Upper lobe of left lung (tissue), 6 donors: ENCODE results near the gene TAPBP. TPM values are rescaled to one million over a fixed set of nuclear protein-coding genes. Genes with fewer than 3 reads are reported as not detected.
"Not testable (repeated sequence)": the region's sequence is repeated elsewhere in the genome, so short reads cannot be mapped to it uniquely, and the experiment has no call there.

Experiments used
- ATAC-seq, 2 donors: fragments of 200-7000 bp; cut with Tn5 transposase; one replicate each; pipeline ENCODE4 v1.9.1; 2022; ENCODE audit warnings: mild to moderate bottlenecking in 2 of 2, moderate library complexity in 2 of 2; ENCODE audit not compliant: low FRiP score in 2 of 2
- DNase-seq, 2 donors: peaks; one replicate each; pipeline ENCODE4 v3.0.0-alpha.2; 2019 to 2020
- H3K27ac ChIP-seq, 4 donors: fragments of 200-600 bp; sonication (generic); one replicate each; pipeline ENCODE4 v1.5.1; 2016 to 2019
- H3K27me3 ChIP-seq, 4 donors: fragments of 200-600 bp; sonication (generic); one replicate each; pipeline ENCODE4 v1.5.1; 2017 to 2019
- H3K36me3 ChIP-seq, 4 donors: fragments of 200-600 bp; sonication (generic); one replicate each; pipeline ENCODE4 v1.5.1; 2016 to 2019
- H3K4me1 ChIP-seq, 4 donors: fragments of 200-600 bp; sonication (generic); one replicate each; pipeline ENCODE4 v1.5.1; 2018 to 2019
- H3K4me3 ChIP-seq, 4 donors: fragments of 200-600 bp; sonication (generic); one replicate each; pipeline ENCODE4 v1.5.1; 2017 to 2019; ENCODE audit warnings: mild to moderate bottlenecking in 2 of 4, moderate library complexity in 1 of 4
- H3K9me3 ChIP-seq, 4 donors: fragments of 200-600 bp; sonication (generic); one replicate each; pipeline ENCODE4 v1.5.1; 2018 to 2019
- EP300 ChIP-seq, 4 donors: sonication (generic); formaldehyde crosslinking; IDR thresholded peaks; one replicate each; pipeline ENCODE4 v1.5.1; 2017; ENCODE audit warnings: antibody characterized with exemption in 4 of 4, control low read depth in 2 of 4
- POLR2A ChIP-seq, 4 donors: fragments of 450-650 bp; IDR thresholded peaks; one replicate each; pipeline ENCODE4 v1.5.1; 2016 to 2017; ENCODE audit warnings: antibody characterized with exemption in 4 of 4, mild to moderate bottlenecking in 2 of 4
- POLR2AphosphoS5 ChIP-seq, 2 donors: sonication (generic); formaldehyde crosslinking; IDR thresholded peaks; one replicate each; pipeline ENCODE4 v1.5.1; 2017; ENCODE audit warnings: antibody characterized with exemption in 2 of 2
- WGBS, 2 donors: methylation state at CpG; one replicate each; pipeline ENCODE4 v1.1.5; 2017 to 2018; 5-methylcytosine and 5-hydroxymethylcytosine counted together
- total RNA-seq, 6 donors: library from RNA; depleted of rRNA in 4 of 6; stranded (reverse); fragments of >200 nt in 4 of 6; gene quantifications; one replicate each; pipeline versions ENCODE4 v1.1.0 to v1.2.1, GENCODE V29; 2016 to 2021
- TF ChIP-seq, protein P1 (sequence below), 6 experiments: fragments of 450-650 bp in 4 of 6; fragments of 200-600 bp in 2 of 6; sonication (generic) in 2 of 6; IDR thresholded peaks; one replicate each; pipeline ENCODE4 v1.5.1; 2016 to 2019; ENCODE audit warnings: antibody characterized with exemption in 6 of 6
- donor health status: DM: no; HTN: no; CAD: no; lungs with moderate emphysema.
- donor health status: DM: no; HTN: yes; CAD: no; lungs with severe emphysema.

Gene TAPBP
- 100 to 1,000 TPM; 131 to 310 (median 221) TPM for total RNA-seq

DNA sequence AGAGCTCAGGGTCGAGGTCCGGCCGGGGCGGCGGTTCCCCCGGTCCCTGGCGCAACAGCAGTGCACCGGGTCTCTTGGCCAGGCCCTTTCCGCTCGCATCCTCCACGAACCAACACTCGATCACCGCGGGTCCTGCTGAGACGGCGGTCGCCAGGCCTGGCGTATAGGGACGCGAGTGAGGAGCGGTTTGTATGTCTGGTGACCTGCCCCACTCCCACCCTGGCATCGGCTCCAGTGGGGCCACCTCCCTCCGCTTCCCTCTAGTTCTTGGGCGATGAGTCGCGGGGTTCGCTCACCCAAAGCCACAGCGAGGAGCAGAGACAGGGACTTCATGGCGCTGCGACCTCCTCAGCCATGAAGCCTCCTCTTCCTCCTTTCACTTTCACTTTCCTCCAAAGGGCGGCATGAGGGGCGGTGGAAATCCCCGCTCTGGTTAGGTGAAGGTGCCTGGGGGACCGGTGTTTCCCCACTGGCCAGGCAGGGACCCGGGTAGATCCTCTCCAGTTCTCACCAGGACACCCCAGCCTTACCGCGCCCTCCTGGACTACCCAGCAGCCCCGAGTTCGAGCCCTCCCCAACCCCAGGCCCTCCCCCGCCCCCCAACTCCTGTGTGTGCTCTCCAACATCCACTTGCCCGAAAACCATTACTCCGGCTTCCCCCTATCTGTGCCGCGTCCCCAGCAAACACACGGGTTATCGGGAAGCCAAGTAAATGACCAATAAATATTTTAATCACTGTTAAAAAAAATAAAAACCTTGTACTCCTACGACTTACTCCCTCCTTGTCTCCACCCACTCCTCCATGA is at the start of gene TAPBP:
TSS of gene TAPBP (minus strand) at position 370 of the 806 bp plus-strand sequence. CDS start at position 333, 37 bp downstream.
- peak within 1 kb of the TSS; percentile 94 to 99 (median 98) for H3K27ac ChIP-seq
- ATAC-seq (peak; percentile 7 to 51), DNase-seq (peak; percentile 81 to 90)
- H3K9me3 ChIP-seq = no peaks in the 10 kb centered on the region
- peaks cover 44 to 63% (median 52%) of the 10 kb centered on the region in 4 donors for H3K4me1 ChIP-seq
- H3K27me3 ChIP-seq = no peaks in the 10 kb centered on the region
- WGBS, 2 donors = 0% methylated on average over 33 to 45 of the region's 47 CpGs
- peak within 1 kb of the TSS; percentile 71 to 85 (median 81) for H3K4me3 ChIP-seq
- TF ChIP-seq EP300 (IDR thresholded peaks at IDR 0.05) = peak in 1 of 4 donors; percentile 26
- TF ChIP-seq, protein P1, sequence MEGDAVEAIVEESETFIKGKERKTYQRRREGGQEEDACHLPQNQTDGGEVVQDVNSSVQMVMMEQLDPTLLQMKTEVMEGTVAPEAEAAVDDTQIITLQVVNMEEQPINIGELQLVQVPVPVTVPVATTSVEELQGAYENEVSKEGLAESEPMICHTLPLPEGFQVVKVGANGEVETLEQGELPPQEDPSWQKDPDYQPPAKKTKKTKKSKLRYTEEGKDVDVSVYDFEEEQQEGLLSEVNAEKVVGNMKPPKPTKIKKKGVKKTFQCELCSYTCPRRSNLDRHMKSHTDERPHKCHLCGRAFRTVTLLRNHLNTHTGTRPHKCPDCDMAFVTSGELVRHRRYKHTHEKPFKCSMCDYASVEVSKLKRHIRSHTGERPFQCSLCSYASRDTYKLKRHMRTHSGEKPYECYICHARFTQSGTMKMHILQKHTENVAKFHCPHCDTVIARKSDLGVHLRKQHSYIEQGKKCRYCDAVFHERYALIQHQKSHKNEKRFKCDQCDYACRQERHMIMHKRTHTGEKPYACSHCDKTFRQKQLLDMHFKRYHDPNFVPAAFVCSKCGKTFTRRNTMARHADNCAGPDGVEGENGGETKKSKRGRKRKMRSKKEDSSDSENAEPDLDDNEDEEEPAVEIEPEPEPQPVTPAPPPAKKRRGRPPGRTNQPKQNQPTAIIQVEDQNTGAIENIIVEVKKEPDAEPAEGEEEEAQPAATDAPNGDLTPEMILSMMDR (IDR thresholded peaks at IDR 0.05) = no peak
- peak in 3 of 4 donors; percentile 44 to 81 (median 58) for TF ChIP-seq POLR2A (IDR thresholded peaks at IDR 0.05)
- peak; percentile 93 for TF ChIP-seq POLR2AphosphoS5 (IDR thresholded peaks at IDR 0.05)
- H3K36me3 ChIP-seq = peaks cover 0 to 34% (median 19%) of the 10 kb centered on the region in 4 donors

DNA sequence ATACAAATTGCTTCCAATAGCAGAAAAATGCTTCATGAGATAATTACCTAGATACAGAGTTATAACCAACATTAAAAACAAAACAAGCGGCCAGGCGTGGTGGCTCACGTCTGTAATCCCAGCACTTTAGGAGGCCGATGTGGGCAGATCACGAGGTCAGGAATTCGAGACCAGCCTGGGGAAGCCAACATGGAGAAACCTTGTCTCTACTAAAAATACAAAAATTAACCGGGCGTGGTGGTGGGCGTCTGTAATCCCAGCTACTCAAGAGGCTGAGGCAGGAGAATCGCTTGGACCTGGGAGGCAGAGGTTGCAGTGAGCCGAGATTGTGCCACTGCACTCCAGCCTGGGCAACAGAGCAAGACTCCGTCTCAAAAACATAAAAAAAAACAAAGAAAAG is 49.6 kb upstream of the TAPBP start:
- not testable (repeated sequence) for H3K36me3 ChIP-seq, H3K27ac ChIP-seq, H3K27me3 ChIP-seq, ATAC-seq, H3K4me1 ChIP-seq, H3K4me3 ChIP-seq, H3K9me3 ChIP-seq, DNase-seq
- 92 to 93% methylated on average over 12 of the region's 12 CpGs for WGBS, 2 donors

DNA sequence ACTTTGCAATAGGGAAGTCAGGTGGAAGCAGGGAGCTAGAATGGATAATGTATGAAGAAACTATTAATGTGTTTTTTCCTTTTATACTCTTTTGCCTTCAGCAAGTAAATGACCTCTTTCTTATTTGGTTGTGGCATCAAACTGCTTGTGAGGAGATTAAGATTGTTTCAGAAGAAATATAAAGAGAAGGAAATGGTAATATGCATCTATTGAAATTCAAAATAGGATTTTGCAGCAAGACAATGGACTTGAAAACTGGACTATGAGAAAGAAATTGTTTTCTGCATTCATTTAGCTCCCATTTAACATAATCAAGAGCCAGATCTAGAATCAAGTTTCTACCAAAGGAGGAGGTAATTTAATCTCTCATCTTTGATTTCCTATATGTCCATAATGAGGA is 45.5 kb upstream of the TAPBP start:
- TF ChIP-seq, protein P1 (IDR thresholded peaks at IDR 0.05) = no peak
- no peak for TF ChIP-seq POLR2AphosphoS5 (IDR thresholded peaks at IDR 0.05)
- ATAC-seq = no peak

DNA sequence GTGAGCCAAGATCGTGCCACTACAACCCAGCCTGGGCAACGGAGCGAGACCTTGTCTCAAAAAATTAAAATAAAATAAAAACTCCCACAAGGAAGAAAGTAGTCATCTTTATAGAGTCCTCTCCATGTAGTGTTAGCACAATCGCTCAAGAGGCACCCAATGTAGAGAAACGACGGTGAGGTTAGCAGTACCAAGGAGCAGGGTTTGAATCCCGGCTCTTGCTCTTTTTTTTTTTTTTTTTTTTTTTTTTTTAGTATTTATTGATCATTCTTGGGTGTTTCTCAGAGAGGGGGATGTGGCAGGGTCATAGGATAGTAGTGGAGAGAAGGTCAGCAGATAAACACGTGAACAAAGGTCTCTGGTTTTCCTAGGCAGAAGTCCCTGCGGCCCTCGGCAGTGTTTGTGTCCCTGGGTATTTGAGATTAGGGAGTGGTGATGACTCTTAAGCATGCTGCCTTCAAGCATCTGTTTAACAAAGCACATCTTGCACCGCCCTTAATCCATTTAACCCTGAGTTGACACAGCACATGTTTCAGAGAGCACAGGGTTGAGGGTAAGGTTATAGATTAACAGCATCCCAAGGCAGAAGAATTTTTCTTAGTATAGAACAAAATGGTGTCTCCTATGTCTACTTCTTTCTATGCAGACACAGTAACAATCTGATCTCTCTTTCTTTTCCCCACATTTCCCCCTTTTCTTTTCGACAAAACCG is 43.4 kb upstream of the TAPBP start:
- H3K4me3 ChIP-seq, DNase-seq, ATAC-seq, H3K9me3 ChIP-seq, H3K4me1 ChIP-seq, H3K36me3 ChIP-seq, H3K27me3 ChIP-seq, H3K27ac ChIP-seq: not testable (repeated sequence)
- 66 to 86% methylated on average over 13 of the region's 13 CpGs for WGBS, 2 donors

More for the DNA sequence above, 45.5 kb upstream of the TAPBP start:
- H3K9me3 ChIP-seq = no peaks in the 10 kb centered on the region
- no peak for DNase-seq
- peaks cover 0 to 3% (median 0%) of the 10 kb centered on the region in 4 donors for H3K4me1 ChIP-seq
- no peak overlapping the region for H3K4me3 ChIP-seq
- no peaks in the 10 kb centered on the region for H3K36me3 ChIP-seq
- no peaks in the 10 kb centered on the region for H3K27me3 ChIP-seq
- H3K27ac ChIP-seq = no peak overlapping the region

DNA sequence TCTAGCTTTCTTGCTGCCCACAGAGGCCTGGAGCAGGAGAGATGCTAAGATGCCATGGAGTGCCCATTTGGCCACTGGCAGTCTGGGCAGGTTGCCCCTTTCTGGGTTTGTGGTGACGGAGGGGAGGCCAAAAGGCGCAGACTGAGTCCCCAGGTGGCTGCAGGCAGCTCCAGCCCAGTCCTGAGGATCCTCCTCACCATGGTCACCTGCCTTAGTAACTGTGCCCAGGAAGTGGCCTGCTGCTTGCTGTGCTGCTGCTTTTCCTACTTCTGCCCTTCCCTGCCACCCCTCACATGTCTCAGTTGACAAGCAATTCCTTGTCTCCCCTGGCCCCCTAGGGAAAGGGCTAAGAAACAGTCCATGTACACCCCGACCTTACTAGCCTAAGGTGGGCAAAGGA is 42.4 kb upstream of the TAPBP start:
- DNase-seq = no peak
- 66 to 94% methylated on average over 2 to 3 of the region's 3 CpGs for WGBS, 2 donors
- H3K27me3 ChIP-seq = no peaks in the 10 kb centered on the region

DNA sequence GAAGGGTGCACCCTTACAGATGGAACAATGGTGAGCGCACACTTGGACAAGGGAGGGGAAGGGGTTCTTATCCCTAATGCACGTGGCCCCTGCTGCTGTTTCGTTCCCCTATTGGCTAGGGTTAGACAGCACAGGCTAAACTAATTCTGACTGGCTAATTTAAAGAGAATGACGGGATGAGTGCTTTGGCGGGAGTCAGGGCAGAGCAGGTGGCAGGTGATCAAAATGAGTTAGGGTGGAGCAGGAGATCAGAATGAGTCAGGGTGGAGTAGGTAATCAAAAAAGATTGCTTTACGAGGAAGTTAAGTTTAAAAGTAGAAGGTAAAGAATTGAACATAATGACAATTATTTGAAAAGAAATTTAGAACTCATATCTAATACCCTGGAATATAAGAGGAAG is 42.0 kb upstream of the TAPBP start:
- H3K27me3 ChIP-seq, H3K9me3 ChIP-seq, H3K4me1 ChIP-seq, H3K4me3 ChIP-seq, ATAC-seq, H3K36me3 ChIP-seq, DNase-seq, H3K27ac ChIP-seq: not testable (repeated sequence)
- 75 to 80% methylated on average over 6 of the region's 6 CpGs for WGBS, 2 donors

More for the DNA sequence above, 42.4 kb upstream of the TAPBP start:
- Histone ChIP-seq H3K4me1 (peaks cover 0 to 3% (median 0%) of the 10 kb centered on the region in 4 donors), H3K27ac (peak overlapping the region in 1 of 4 donors; percentile 39), H3K9me3 (no peaks in the 10 kb centered on the region), H3K4me3 (no peak overlapping the region), H3K36me3 (no peaks in the 10 kb centered on the region)
- TF ChIP-seq, protein P1 (IDR thresholded peaks at IDR 0.05) = no peak
- ATAC-seq = no peak
